H9 (cell line): Measurements from ENCODE around the gene TMEM59. TPM values are rescaled to one million over a fixed set of nuclear protein-coding genes. Genes with fewer than 3 reads are reported as not detected.
A peak's percentile ranks its signal among the peaks of the same experiment; 100 is the strongest.

Experiments
- DNase-seq: peaks from one replicate; pipeline ENCODE4 v3.0.0-alpha.2; 2017
- H2AFZ ChIP-seq: one replicate; pipeline ENCODE4 v1.6.1; 2013; ENCODE audit warnings: mild to moderate bottlenecking, low read length, control low read depth, moderate library complexity
- H2AK5ac ChIP-seq: 2 replicates; pipeline ENCODE4 v1.6.1; 2013; ENCODE audit warnings: low read length, control low read depth, mixed read lengths; ENCODE audit not compliant: insufficient read length
- H2BK120ac ChIP-seq: one replicate; pipeline ENCODE4 v1.6.1; 2013; ENCODE audit warnings: low read depth, mild to moderate bottlenecking, low read length, control low read depth, inconsistent platforms; ENCODE audit not compliant: poor library complexity, severe bottlenecking
- H2BK12ac ChIP-seq: 2 replicates; pipeline ENCODE4 v1.6.1; 2013; ENCODE audit warnings: low read length, control low read depth, mixed read lengths, low read depth; ENCODE audit not compliant: insufficient read length
- H2BK15ac ChIP-seq: 2 replicates; pipeline ENCODE4 v1.6.1; 2013; ENCODE audit warnings: low read depth, low read length, control low read depth
- H2BK20ac ChIP-seq: one replicate; pipeline ENCODE4 v1.6.1; 2013; ENCODE audit warnings: low read depth, mild to moderate bottlenecking, low read length, control low read depth, inconsistent platforms; ENCODE audit not compliant: poor library complexity, severe bottlenecking
- H2BK5ac ChIP-seq: 2 replicates; pipeline ENCODE4 v1.6.1; 2013; ENCODE audit warnings: low read length, control low read depth, mixed read lengths; ENCODE audit not compliant: insufficient read length
- H3K14ac ChIP-seq: 2 replicates; pipeline ENCODE4 v1.6.1; 2013; ENCODE audit warnings: low read length, control low read depth; ENCODE audit not compliant: insufficient read depth
- H3K18ac ChIP-seq: 2 replicates; pipeline ENCODE4 v1.6.1; 2013; ENCODE audit warnings: low read depth, mild to moderate bottlenecking, mixed read lengths, low read length, control low read depth; ENCODE audit not compliant: insufficient read length
- H3K23ac ChIP-seq: 2 replicates; pipeline ENCODE4 v1.6.1; 2013; ENCODE audit warnings: low read length, control low read depth, mixed read lengths, low read depth; ENCODE audit not compliant: insufficient read length
- H3K23me2 ChIP-seq: 2 replicates; pipeline ENCODE4 v1.6.1; 2013; ENCODE audit warnings: low read depth, mild to moderate bottlenecking, mixed read lengths, low read length, control low read depth; ENCODE audit not compliant: insufficient read length, poor library complexity, severe bottlenecking
- H3K27ac ChIP-seq: 2 replicates; pipeline ENCODE4 v1.5.1; 2013; ENCODE audit warnings: low read length, control low read depth, mixed read lengths, low read depth; ENCODE audit not compliant: insufficient read length
- H3K27me3 ChIP-seq: 2 replicates; pipeline ENCODE4 v1.6.1; 2013; ENCODE audit warnings: low read length, control low read depth, inconsistent platforms; ENCODE audit not compliant: insufficient read depth
- H3K4ac ChIP-seq: 2 replicates; pipeline ENCODE4 v1.6.1; 2013; ENCODE audit warnings: low read depth, mild to moderate bottlenecking, control low read depth, inconsistent platforms, low read length, moderate library complexity
- H3K4me1 ChIP-seq: 2 replicates; pipeline ENCODE4 v1.6.1; 2013; ENCODE audit warnings: low read length, control low read depth, inconsistent platforms; ENCODE audit not compliant: insufficient read depth
- H3K4me2 ChIP-seq: 2 replicates; pipeline ENCODE4 v1.6.1; 2013; ENCODE audit warnings: low read length, control low read depth, mixed read lengths; ENCODE audit not compliant: insufficient read length, insufficient read depth
- H3K56ac ChIP-seq: 2 replicates; pipeline ENCODE4 v1.6.1; 2013; ENCODE audit warnings: low read depth, mild to moderate bottlenecking, mixed read lengths, low read length, control low read depth; ENCODE audit not compliant: insufficient read length
- H3K79me1 ChIP-seq: 2 replicates; pipeline ENCODE4 v1.6.1; 2013; ENCODE audit warnings: low read depth, mild to moderate bottlenecking, moderate library complexity, low read length, control low read depth, inconsistent platforms; ENCODE audit not compliant: insufficient read depth, poor library complexity, severe bottlenecking
- H3K79me2 ChIP-seq: 2 replicates; pipeline ENCODE4 v1.6.1; 2013; ENCODE audit warnings: low read length, control low read depth, inconsistent platforms; ENCODE audit not compliant: insufficient read depth
- H3K9ac ChIP-seq: 2 replicates; pipeline ENCODE4 v1.6.1; 2013; ENCODE audit warnings: low read length, control low read depth, mixed read lengths; ENCODE audit not compliant: insufficient read length; ENCODE audit errors: extremely low read depth
- H3K9me3 ChIP-seq: one replicate; pipeline ENCODE4 v1.6.1; 2013; ENCODE audit warnings: low read depth, low read length, inconsistent platforms; ENCODE audit not compliant: control insufficient read depth
- H3T11ph ChIP-seq: one replicate; pipeline ENCODE4 v1.6.1; 2013; ENCODE audit warnings: mild to moderate bottlenecking, low read length, control low read depth, inconsistent platforms
- H4K20me1 ChIP-seq: one replicate; pipeline ENCODE4 v1.6.1; 2013; ENCODE audit not compliant: control insufficient read depth, insufficient read length, insufficient read depth
- H4K5ac ChIP-seq: 2 replicates; pipeline ENCODE4 v1.6.1; 2013; ENCODE audit warnings: low read depth, mild to moderate bottlenecking, mixed read lengths, low read length, control low read depth; ENCODE audit not compliant: insufficient read length
- H4K8ac ChIP-seq: replicated peaks from 2 replicates; pipeline ENCODE4 v1.6.1; 2013; ENCODE audit warnings: low read length, control low read depth, mixed read lengths, low read depth; ENCODE audit not compliant: insufficient read length
- H4K91ac ChIP-seq: 2 replicates; pipeline ENCODE4 v1.6.1; 2013; ENCODE audit warnings: low read depth, mild to moderate bottlenecking, moderate library complexity, mixed read lengths, low read length, control low read depth; ENCODE audit not compliant: insufficient read length
- H3K27ac Mint-ChIP-seq, 3 experiments: 2 replicates in 2 of 3; 3 replicates in 1 of 3; pipeline ENCODE4 v1.8.0; 2020 to 2021; ENCODE audit warnings: mixed read lengths in 3 of 3, mild to moderate bottlenecking in 1 of 3, moderate library complexity in 1 of 3
- H3K27me3 Mint-ChIP-seq: 2 replicates; pipeline ENCODE4 v1.8.0; 2021; ENCODE audit warnings: low read depth, mild to moderate bottlenecking, moderate library complexity, mixed read lengths
- H3K36me3 Mint-ChIP-seq, 3 experiments: 2 replicates in 2 of 3; 3 replicates in 1 of 3; pipeline ENCODE4 v1.8.0; 2020 to 2021; ENCODE audit warnings: low read depth in 3 of 3, mixed read lengths in 3 of 3; ENCODE audit not compliant: insufficient read depth in 1 of 3
- H3K4me1 Mint-ChIP-seq, 2 experiments: 2 replicates each; pipeline ENCODE4 v1.8.0; 2020; ENCODE audit warnings: mixed read lengths in 2 of 2
- H3K4me3 Mint-ChIP-seq, 2 experiments: 2 replicates in 1 of 2; 3 replicates in 1 of 2; pipeline ENCODE4 v1.8.0; 2020 to 2021; ENCODE audit warnings: mild to moderate bottlenecking in 2 of 2, mixed read lengths in 2 of 2, moderate library complexity in 1 of 2
- H3K9me3 Mint-ChIP-seq, 2 experiments: 2 replicates in 1 of 2; 3 replicates in 1 of 2; pipeline ENCODE4 v1.8.0; 2020; ENCODE audit warnings: mild to moderate bottlenecking in 2 of 2, mixed read lengths in 2 of 2, moderate library complexity in 1 of 2
- WGBS: extraction: QIAGEN DNeasy Blood & Tissue Kit; methylation state at CpG from one replicate; pipeline ENCODE4 v1.1.7; 2013; ENCODE audit warnings: missing lambda C conversion rate, low lambda C conversion rate, mixed read lengths; ENCODE audit not compliant: insufficient read length; ENCODE audit errors: extremely low coverage; 5-methylcytosine and 5-hydroxymethylcytosine counted together
- total RNA-seq: library from RNA; stranded (reverse); gene quantifications from 2 replicates; pipeline ENCODE4 v1.2.1, GENCODE V29; 2021
- TF ChIP-seq, protein P1 (sequence below): fragments of 200-600 bp; sonication (generic); conservative IDR thresholded peaks from 3 replicates; pipeline ENCODE4 v1.8.0; 2021; ENCODE audit warnings: antibody characterized with exemption, mild to moderate bottlenecking

TMEM59 gene
- total RNA-seq, 1 experiment from 2014 or later: 111 TPM

DNA sequence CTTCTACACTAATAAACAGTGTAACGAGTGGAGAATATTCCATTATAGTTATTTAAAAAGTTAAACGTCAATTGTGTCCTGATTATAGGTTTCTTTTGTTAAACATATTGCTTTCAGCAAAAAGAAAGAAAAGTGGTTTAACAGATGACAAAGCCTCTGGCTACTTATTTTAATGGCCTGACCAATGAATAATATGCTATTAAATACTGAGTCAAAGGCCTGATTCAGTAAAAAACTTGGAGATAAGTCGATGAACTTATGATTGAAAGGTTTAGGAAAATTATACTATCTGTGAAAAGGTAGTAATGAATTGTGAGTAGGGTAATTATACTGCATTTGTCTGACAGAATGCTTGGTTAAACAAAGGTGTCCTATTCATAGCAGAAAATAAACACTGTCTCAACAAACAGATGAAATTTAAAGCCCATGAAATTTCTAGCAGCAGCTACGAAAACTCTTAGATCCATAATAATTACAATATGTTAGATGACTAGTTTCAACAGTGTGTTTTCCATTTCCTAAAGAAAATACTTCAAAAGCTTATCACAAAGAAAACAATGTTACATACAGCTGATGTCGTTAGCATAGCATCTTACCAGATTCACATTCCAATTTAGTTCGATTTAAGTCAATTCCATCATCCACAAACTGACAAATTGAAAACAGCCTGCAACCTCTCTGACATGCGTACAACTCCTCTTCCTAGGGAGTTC is 6.2 kb downstream of the TMEM59 start:
- H4K5ac ChIP-seq: no peak overlapping the region
- no peaks in the 10 kb centered on the region for H3K9me3 ChIP-seq
- no CpG with 5 or more reads among the region's 7 CpGs for WGBS
- H3K18ac ChIP-seq: no peak overlapping the region
- no peak for DNase-seq
- no peak overlapping the region for H2AK5ac ChIP-seq
- H3K23me2 ChIP-seq: peaks cover 2% of the 10 kb centered on the region
- H3K9ac ChIP-seq: no peak overlapping the region
- TF ChIP-seq, protein P1, sequence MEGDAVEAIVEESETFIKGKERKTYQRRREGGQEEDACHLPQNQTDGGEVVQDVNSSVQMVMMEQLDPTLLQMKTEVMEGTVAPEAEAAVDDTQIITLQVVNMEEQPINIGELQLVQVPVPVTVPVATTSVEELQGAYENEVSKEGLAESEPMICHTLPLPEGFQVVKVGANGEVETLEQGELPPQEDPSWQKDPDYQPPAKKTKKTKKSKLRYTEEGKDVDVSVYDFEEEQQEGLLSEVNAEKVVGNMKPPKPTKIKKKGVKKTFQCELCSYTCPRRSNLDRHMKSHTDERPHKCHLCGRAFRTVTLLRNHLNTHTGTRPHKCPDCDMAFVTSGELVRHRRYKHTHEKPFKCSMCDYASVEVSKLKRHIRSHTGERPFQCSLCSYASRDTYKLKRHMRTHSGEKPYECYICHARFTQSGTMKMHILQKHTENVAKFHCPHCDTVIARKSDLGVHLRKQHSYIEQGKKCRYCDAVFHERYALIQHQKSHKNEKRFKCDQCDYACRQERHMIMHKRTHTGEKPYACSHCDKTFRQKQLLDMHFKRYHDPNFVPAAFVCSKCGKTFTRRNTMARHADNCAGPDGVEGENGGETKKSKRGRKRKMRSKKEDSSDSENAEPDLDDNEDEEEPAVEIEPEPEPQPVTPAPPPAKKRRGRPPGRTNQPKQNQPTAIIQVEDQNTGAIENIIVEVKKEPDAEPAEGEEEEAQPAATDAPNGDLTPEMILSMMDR: no peak
- H3K27ac ChIP-seq: no peak overlapping the region
- H3K4me2 ChIP-seq: no peak overlapping the region
- H2BK5ac ChIP-seq: no peak overlapping the region
- no peak overlapping the region for H3K23ac ChIP-seq
- no peaks in the 10 kb centered on the region for H3K9me3 Mint-ChIP-seq
- no peak overlapping the region for H4K91ac ChIP-seq
- H3K4ac ChIP-seq: no peak overlapping the region
- peaks cover 8 to 20% (median 13%) of the 10 kb centered on the region in 3 experiments; a peak in 5 of 7 replicates for H3K36me3 Mint-ChIP-seq
- H4K8ac ChIP-seq: no peak overlapping the region
- 0 out of 7 replicates have a peak overlapping the region, but pooled peaks of 1 of the 3 experiments have one; percentile 37 for H3K27ac Mint-ChIP-seq
- no peak overlapping the region for H3K14ac ChIP-seq
- H2BK120ac ChIP-seq: no peak overlapping the region
- no peaks in the 10 kb centered on the region for H3K4me1 Mint-ChIP-seq
- no peak overlapping the region for H3K4me3 Mint-ChIP-seq
- no peak overlapping the region for H2AFZ ChIP-seq
- H3K56ac ChIP-seq: no peak overlapping the region
- H2BK15ac ChIP-seq: no peak overlapping the region
- H3T11ph ChIP-seq: no peak overlapping the region
- no peaks in the 10 kb centered on the region for H3K27me3 ChIP-seq
- no peaks in the 10 kb centered on the region for H4K20me1 ChIP-seq
- H3K27me3 Mint-ChIP-seq: no peaks in the 10 kb centered on the region
- H3K79me2 ChIP-seq: peaks cover 7% of the 10 kb centered on the region; the same call in 1 of the 2 replicates
- no peak overlapping the region for H2BK20ac ChIP-seq
- peaks cover 2% of the 10 kb centered on the region for H3K79me1 ChIP-seq
- no peak overlapping the region for H2BK12ac ChIP-seq
- no peaks in the 10 kb centered on the region for H3K4me1 ChIP-seq
